GM23338 (cell line): Measurements from ENCODE around the gene TMED9. TPM values are rescaled to one million over a fixed set of nuclear protein-coding genes. Genes with fewer than 3 reads are reported as not detected.

ENCODE experiments used
- ATAC-seq: fragments of 200-7000 bp; cut with Tn5 transposase; 3 replicates; pipeline ENCODE4 v1.9.1; 2020
- DNase-seq: peaks from one replicate; pipeline ENCODE4 v3.0.0-alpha.2; 2015; ENCODE audit warnings: low spot score
- H2AFZ ChIP-seq: fragments of 200-600 bp; sonication (generic); 2 replicates; pipeline ENCODE4 v1.8.0; 2016; ENCODE audit warnings: antibody characterized with exemption, mild to moderate bottlenecking, moderate library complexity
- H3F3A ChIP-seq: fragments of 200-600 bp; sonication (generic); replicated peaks from 2 replicates; pipeline ENCODE4 v1.8.0; 2017; ENCODE audit warnings: antibody characterized with exemption, mixed run types, low read depth
- H3K27ac ChIP-seq: fragments of 200-600 bp; sonication (generic); 2 replicates; pipeline ENCODE4 v1.6.1; 2016; ENCODE audit warnings: low read depth
- H3K27me3 ChIP-seq: fragments of 200-600 bp; sonication (generic); 2 replicates; pipeline ENCODE4 v1.8.0; 2016; ENCODE audit warnings: mild to moderate bottlenecking, mixed run types, moderate library complexity; ENCODE audit not compliant: insufficient read depth
- H3K36me3 ChIP-seq: fragments of 200-600 bp; sonication (generic); 2 replicates; pipeline ENCODE4 v1.8.0; 2016; ENCODE audit warnings: mild to moderate bottlenecking; ENCODE audit not compliant: insufficient read depth
- H3K4me1 ChIP-seq: fragments of 200-600 bp; sonication (generic); 2 replicates; pipeline ENCODE4 v1.8.0; 2016; ENCODE audit warnings: mild to moderate bottlenecking, moderate library complexity; ENCODE audit not compliant: insufficient read depth
- H3K4me2 ChIP-seq: fragments of 200-600 bp; sonication (generic); 2 replicates; pipeline ENCODE4 v1.7.1; 2017; ENCODE audit warnings: mixed run types
- H3K4me3 ChIP-seq: fragments of 200-600 bp; sonication (generic); 2 replicates; pipeline ENCODE4 v1.6.1; 2016; ENCODE audit warnings: mixed run types
- H3K79me2 ChIP-seq: fragments of 200-600 bp; sonication (generic); replicated peaks from 2 replicates; pipeline ENCODE4 v1.8.0; 2017; ENCODE audit warnings: mild to moderate bottlenecking; ENCODE audit not compliant: insufficient read depth
- H3K9me2 ChIP-seq: fragments of 200-600 bp; sonication (generic); 2 replicates; pipeline ENCODE4 v1.8.0; 2017; ENCODE audit not compliant: insufficient read depth
- H4K20me1 ChIP-seq: fragments of 200-600 bp; sonication (generic); replicated peaks from 2 replicates; pipeline ENCODE4 v1.8.0; 2017; ENCODE audit warnings: mild to moderate bottlenecking; ENCODE audit not compliant: insufficient read depth
- H3K27ac Mint-ChIP-seq: 2 replicates; pipeline ENCODE4 v1.8.0; 2020; ENCODE audit warnings: inconsistent platforms, mild to moderate bottlenecking, moderate library complexity, mixed read lengths
- H3K27me3 Mint-ChIP-seq: 3 replicates; pipeline ENCODE4 v1.8.0; 2022; ENCODE audit warnings: low read depth, mild to moderate bottlenecking, moderate library complexity, mixed read lengths, inconsistent platforms; ENCODE audit not compliant: insufficient read depth, poor library complexity
- H3K36me3 Mint-ChIP-seq: 3 replicates; pipeline ENCODE4 v1.8.0; 2021; ENCODE audit warnings: low read depth, mild to moderate bottlenecking, inconsistent platforms, moderate library complexity, mixed read lengths
- H3K4me1 Mint-ChIP-seq: 3 replicates; pipeline ENCODE4 v1.8.0; 2020; ENCODE audit warnings: mild to moderate bottlenecking, inconsistent platforms, mixed read lengths
- H3K4me3 Mint-ChIP-seq: 3 replicates; pipeline ENCODE4 v1.8.0; 2021; ENCODE audit warnings: moderate library complexity, mild to moderate bottlenecking, inconsistent platforms, mixed read lengths
- H3K9me3 Mint-ChIP-seq: 3 replicates; pipeline ENCODE4 v1.8.0; 2020; ENCODE audit warnings: moderate library complexity, mild to moderate bottlenecking, inconsistent platforms, mixed read lengths
- CREB1 ChIP-seq: fragments of 250-450 bp; sonication (Bioruptor Pico); IDR thresholded peaks from 2 replicates; pipeline ENCODE4 v1.5.0; 2020; ENCODE audit warnings: low read depth, mild to moderate bottlenecking, moderate library complexity
- JUNB ChIP-seq: IDR thresholded peaks from one replicate; pipeline ENCODE4 v1.6.1; 2016; ENCODE audit warnings: antibody characterized with exemption; ENCODE audit not compliant: unreplicated experiment
- NANOG ChIP-seq: IDR thresholded peaks from 2 replicates; pipeline ENCODE4 v1.6.1; 2016; ENCODE audit warnings: antibody characterized with exemption, borderline replicate concordance
- POLR2AphosphoS5 ChIP-seq: IDR thresholded peaks from 2 replicates; pipeline ENCODE4 v1.6.1; 2016; ENCODE audit warnings: antibody characterized with exemption, low read depth
- STAT1 ChIP-seq: IDR thresholded peaks from one replicate; pipeline ENCODE4 v1.6.1; 2016; ENCODE audit warnings: antibody characterized with exemption; ENCODE audit not compliant: unreplicated experiment
- ZNF331 ChIP-seq: fragments of 250-450 bp; sonication (Bioruptor Pico); IDR thresholded peaks from 2 replicates; pipeline ENCODE4 v1.5.0; 2020; ENCODE audit warnings: low read depth, mild to moderate bottlenecking, moderate library complexity
- long read RNA-seq: library from polyadenylated mRNA; unstranded; transcript quantifications from one replicate; pipeline ENCODE4 v2.0.0, GENCODE V29; 2020; ENCODE audit not compliant: unreplicated experiment
- polyA plus RNA-seq: library from polyadenylated mRNA; unstranded; fragments of >200 nt; fragmentation: Nextera tagmentation; extraction: Ambion mirVana; gene quantifications from 2 replicates; pipeline ENCODE4 v1.2.1, GENCODE V29; 2016
- total RNA-seq: library from RNA; depleted of rRNA; stranded (reverse); fragments of >200 nt; shearing (Covaris generic); gene quantifications from 2 replicates; pipeline ENCODE4 v1.2.3, GENCODE V29; 2014; rRNA removed
- TF ChIP-seq, protein P1 (sequence below): fragments of 250-450 bp; sonication (Bioruptor Pico); IDR thresholded peaks from 2 replicates; pipeline ENCODE4 v1.5.0; 2020; ENCODE audit warnings: mild to moderate bottlenecking, moderate library complexity
- TF ChIP-seq, protein P2 (sequence below): IDR thresholded peaks from one replicate; pipeline ENCODE4 v1.6.1; 2018; ENCODE audit warnings: antibody characterized with exemption; ENCODE audit not compliant: unreplicated experiment
- TF ChIP-seq, protein P3 (sequence below), 2 experiments: fragments of 200-600 bp in 1 of 2; sonication (generic) in 1 of 2; conservative IDR thresholded peaks; 2 replicates each; pipeline versions ENCODE4 v1.5.1 to v1.6.1; 2016 to 2017; ENCODE audit warnings: antibody characterized with exemption in 2 of 2, low read depth in 2 of 2, mild to moderate bottlenecking in 2 of 2, moderate library complexity in 1 of 2
- TF ChIP-seq, protein P4 (sequence below): IDR thresholded peaks from 2 replicates; pipeline ENCODE4 v1.6.1; 2016; ENCODE audit warnings: antibody characterized with exemption

The TMED9 gene
- total RNA-seq (130 and 142 TPM in 2 replicates), polyA plus RNA-seq (74.4 and 77.2 TPM in 2 replicates)
- long read RNA-seq, transcript TMED9-201 (5 exons, 1,473 nt): major isoform, 7 of 8 reads
- long read RNA-seq, partial matches to known transcripts: 0 of 8 reads
- long read RNA-seq, other reads (novel, unspliced or antisense): 1 of 8 reads

DNA sequence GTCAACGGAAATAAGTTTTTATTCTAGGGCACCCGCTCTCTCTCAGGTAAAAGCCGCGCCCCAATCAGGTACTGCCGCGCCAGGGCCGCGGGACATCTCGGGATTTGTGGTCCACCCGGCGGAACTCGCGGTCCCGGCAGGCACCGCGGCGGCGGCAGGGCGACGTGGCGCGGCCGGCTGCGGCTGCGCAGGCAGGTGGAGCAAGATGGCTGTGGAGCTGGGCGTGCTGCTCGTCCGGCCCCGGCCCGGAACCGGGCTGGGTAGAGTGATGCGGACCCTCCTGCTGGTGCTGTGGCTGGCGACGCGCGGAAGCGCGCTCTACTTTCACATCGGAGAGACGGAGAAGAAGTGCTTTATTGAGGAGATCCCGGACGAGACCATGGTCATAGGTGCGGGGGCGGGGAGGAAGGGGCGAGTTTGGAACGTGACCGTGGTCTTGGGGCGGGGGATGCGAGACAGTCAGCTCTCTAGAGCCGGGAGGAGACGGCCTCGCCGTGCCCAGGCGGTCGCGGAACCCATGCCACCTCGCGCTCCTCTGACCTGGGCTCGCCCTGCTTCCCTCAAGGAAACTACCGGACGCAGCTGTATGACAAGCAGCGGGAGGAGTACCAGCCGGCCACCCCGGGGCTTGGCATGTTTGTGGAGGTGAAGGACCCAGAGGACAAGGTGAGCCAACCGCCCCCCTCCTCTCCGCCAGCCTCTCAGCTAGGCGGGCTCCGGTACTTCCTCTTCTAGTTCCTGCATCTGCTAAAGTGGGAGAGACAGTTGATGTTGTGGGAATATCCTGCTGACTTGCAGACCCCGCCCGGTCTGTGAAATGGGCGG lies at the start of gene TMED9:
Gene TMED9, plus strand, starts transcription at position 194 of the 825 bp plus-strand sequence. Its CDS starts 12 bp downstream, at position 206.
- Mint-ChIP-seq H3K27ac (peak within 1 kb of the TSS; percentile 98), H3K9me3 (no peaks in the 10 kb centered on the region; the same call in 2 of the 3 replicates), H3K4me3 (peak within 1 kb of the TSS; percentile 94), H3K27me3 (peaks cover 4% of the 10 kb centered on the region), H3K36me3 (peaks cover 44% of the 10 kb centered on the region), H3K4me1 (peaks cover 7% of the 10 kb centered on the region)
- H2AFZ ChIP-seq: peak within 1 kb of the TSS; percentile 92
- H3K4me1 ChIP-seq: 0 out of 2 replicates have a peak, but pooled peaks cover 4% of the 10 kb centered on the region
- H3F3A ChIP-seq: 0 out of 2 replicates have a peak, but pooled peaks cover 10% of the 10 kb centered on the region
- peak within 1 kb of the TSS; percentile 83 for H3K4me3 ChIP-seq
- H3K79me2 ChIP-seq: peaks cover 11% of the 10 kb centered on the region; the same call in 1 of the 2 replicates
- no peaks in the 10 kb centered on the region for H3K9me2 ChIP-seq
- H4K20me1 ChIP-seq: no peaks in the 10 kb centered on the region; the same call in 1 of the 2 replicates
- peak within 1 kb of the TSS; percentile 83 for H3K27ac ChIP-seq
- H3K36me3 ChIP-seq: peaks cover 16% of the 10 kb centered on the region
- 0 out of 2 replicates have a peak, but pooled peaks cover 9% of the 10 kb centered on the region for H3K27me3 ChIP-seq
- DNase-seq: peak; percentile 97
- peak within 1 kb of the TSS; percentile 81 for H3K4me2 ChIP-seq
- peak; percentile 99 for ATAC-seq
- TF ChIP-seq, protein P1, sequence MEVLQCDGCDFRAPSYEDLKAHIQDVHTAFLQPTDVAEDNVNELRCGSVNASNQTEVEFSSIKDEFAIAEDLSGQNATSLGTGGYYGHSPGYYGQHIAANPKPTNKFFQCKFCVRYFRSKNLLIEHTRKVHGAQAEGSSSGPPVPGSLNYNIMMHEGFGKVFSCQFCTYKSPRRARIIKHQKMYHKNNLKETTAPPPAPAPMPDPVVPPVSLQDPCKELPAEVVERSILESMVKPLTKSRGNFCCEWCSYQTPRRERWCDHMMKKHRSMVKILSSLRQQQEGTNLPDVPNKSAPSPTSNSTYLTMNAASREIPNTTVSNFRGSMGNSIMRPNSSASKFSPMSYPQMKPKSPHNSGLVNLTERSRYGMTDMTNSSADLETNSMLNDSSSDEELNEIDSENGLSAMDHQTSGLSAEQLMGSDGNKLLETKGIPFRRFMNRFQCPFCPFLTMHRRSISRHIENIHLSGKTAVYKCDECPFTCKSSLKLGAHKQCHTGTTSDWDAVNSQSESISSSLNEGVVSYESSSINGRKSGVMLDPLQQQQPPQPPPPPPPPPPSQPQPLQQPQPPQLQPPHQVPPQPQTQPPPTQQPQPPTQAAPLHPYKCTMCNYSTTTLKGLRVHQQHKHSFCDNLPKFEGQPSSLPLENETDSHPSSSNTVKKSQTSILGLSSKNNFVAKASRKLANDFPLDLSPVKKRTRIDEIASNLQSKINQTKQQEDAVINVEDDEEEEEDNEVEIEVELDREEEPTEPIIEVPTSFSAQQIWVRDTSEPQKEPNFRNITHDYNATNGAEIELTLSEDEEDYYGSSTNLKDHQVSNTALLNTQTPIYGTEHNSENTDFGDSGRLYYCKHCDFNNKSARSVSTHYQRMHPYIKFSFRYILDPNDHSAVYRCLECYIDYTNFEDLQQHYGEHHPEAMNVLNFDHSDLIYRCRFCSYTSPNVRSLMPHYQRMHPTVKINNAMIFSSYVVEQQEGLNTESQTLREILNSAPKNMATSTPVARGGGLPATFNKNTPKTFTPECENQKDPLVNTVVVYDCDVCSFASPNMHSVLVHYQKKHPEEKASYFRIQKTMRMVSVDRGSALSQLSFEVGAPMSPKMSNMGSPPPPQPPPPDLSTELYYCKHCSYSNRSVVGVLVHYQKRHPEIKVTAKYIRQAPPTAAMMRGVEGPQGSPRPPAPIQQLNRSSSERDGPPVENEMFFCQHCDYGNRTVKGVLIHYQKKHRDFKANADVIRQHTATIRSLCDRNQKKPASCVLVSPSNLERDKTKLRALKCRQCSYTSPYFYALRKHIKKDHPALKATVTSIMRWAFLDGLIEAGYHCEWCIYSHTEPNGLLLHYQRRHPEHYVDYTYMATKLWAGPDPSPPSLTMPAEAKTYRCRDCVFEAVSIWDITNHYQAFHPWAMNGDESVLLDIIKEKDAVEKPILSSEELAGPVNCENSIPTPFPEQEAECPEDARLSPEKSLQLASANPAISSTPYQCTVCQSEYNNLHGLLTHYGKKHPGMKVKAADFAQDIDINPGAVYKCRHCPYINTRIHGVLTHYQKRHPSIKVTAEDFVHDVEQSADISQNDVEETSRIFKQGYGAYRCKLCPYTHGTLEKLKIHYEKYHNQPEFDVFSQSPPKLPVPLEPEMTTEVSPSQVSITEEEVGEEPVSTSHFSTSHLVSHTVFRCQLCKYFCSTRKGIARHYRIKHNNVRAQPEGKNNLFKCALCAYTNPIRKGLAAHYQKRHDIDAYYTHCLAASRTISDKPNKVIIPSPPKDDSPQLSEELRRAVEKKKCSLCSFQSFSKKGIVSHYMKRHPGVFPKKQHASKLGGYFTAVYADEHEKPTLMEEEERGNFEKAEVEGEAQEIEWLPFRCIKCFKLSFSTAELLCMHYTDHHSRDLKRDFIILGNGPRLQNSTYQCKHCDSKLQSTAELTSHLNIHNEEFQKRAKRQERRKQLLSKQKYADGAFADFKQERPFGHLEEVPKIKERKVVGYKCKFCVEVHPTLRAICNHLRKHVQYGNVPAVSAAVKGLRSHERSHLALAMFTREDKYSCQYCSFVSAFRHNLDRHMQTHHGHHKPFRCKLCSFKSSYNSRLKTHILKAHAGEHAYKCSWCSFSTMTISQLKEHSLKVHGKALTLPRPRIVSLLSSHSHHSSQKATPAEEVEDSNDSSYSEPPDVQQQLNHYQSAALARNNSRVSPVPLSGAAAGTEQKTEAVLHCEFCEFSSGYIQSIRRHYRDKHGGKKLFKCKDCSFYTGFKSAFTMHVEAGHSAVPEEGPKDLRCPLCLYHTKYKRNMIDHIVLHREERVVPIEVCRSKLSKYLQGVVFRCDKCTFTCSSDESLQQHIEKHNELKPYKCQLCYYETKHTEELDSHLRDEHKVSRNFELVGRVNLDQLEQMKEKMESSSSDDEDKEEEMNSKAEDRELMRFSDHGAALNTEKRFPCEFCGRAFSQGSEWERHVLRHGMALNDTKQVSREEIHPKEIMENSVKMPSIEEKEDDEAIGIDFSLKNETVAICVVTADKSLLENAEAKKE (CRISPR knock-in tag): no peak
- TF ChIP-seq STAT1: no peak
- TF ChIP-seq, protein P2, sequence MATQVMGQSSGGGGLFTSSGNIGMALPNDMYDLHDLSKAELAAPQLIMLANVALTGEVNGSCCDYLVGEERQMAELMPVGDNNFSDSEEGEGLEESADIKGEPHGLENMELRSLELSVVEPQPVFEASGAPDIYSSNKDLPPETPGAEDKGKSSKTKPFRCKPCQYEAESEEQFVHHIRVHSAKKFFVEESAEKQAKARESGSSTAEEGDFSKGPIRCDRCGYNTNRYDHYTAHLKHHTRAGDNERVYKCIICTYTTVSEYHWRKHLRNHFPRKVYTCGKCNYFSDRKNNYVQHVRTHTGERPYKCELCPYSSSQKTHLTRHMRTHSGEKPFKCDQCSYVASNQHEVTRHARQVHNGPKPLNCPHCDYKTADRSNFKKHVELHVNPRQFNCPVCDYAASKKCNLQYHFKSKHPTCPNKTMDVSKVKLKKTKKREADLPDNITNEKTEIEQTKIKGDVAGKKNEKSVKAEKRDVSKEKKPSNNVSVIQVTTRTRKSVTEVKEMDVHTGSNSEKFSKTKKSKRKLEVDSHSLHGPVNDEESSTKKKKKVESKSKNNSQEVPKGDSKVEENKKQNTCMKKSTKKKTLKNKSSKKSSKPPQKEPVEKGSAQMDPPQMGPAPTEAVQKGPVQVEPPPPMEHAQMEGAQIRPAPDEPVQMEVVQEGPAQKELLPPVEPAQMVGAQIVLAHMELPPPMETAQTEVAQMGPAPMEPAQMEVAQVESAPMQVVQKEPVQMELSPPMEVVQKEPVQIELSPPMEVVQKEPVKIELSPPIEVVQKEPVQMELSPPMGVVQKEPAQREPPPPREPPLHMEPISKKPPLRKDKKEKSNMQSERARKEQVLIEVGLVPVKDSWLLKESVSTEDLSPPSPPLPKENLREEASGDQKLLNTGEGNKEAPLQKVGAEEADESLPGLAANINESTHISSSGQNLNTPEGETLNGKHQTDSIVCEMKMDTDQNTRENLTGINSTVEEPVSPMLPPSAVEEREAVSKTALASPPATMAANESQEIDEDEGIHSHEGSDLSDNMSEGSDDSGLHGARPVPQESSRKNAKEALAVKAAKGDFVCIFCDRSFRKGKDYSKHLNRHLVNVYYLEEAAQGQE: no peak
- TF ChIP-seq, protein P3, sequence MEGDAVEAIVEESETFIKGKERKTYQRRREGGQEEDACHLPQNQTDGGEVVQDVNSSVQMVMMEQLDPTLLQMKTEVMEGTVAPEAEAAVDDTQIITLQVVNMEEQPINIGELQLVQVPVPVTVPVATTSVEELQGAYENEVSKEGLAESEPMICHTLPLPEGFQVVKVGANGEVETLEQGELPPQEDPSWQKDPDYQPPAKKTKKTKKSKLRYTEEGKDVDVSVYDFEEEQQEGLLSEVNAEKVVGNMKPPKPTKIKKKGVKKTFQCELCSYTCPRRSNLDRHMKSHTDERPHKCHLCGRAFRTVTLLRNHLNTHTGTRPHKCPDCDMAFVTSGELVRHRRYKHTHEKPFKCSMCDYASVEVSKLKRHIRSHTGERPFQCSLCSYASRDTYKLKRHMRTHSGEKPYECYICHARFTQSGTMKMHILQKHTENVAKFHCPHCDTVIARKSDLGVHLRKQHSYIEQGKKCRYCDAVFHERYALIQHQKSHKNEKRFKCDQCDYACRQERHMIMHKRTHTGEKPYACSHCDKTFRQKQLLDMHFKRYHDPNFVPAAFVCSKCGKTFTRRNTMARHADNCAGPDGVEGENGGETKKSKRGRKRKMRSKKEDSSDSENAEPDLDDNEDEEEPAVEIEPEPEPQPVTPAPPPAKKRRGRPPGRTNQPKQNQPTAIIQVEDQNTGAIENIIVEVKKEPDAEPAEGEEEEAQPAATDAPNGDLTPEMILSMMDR (conservative IDR thresholded peaks at IDR 0.05; ENCODE audit: low read depth in 2 of 2): 0 out of 4 replicates have a peak, but pooled peaks of 1 of the 2 experiments have one; percentile 2
- TF ChIP-seq, protein P4, sequence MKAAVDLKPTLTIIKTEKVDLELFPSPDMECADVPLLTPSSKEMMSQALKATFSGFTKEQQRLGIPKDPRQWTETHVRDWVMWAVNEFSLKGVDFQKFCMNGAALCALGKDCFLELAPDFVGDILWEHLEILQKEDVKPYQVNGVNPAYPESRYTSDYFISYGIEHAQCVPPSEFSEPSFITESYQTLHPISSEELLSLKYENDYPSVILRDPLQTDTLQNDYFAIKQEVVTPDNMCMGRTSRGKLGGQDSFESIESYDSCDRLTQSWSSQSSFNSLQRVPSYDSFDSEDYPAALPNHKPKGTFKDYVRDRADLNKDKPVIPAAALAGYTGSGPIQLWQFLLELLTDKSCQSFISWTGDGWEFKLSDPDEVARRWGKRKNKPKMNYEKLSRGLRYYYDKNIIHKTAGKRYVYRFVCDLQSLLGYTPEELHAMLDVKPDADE: peak; percentile 88
- TF ChIP-seq JUNB: no peak
- TF ChIP-seq NANOG: no peak
- TF ChIP-seq POLR2AphosphoS5: peak; percentile 95
- no peak for TF ChIP-seq ZNF331 (CRISPR knock-in tag)
- peak; percentile 79 for TF ChIP-seq CREB1
